ENCODE data around the gene CST5.
"Not testable (repeated sequence)": the region's sequence is repeated elsewhere in the genome, so short reads cannot be mapped to it uniquely, and the experiment has no call there.

CST5 gene

GRCh38 chr20:23867152-23867776 lies 12.3 kb downstream of the CST5 start:
- Histone ChIP-seq H3F3A (ENCODE audit: insufficient read depth, low read length) (no peaks in the 10 kb centered on the region), H3K4me3 (ENCODE audit: low read length) (no peak overlapping the region), H3K79me2 (ENCODE audit: low read length) (no peaks in the 10 kb centered on the region), H3K9me2 (replicated peaks; ENCODE audit: insufficient read depth, low read length) (no peaks in the 10 kb centered on the region), H2AFZ (ENCODE audit: low read length) (no peak overlapping the region), H3K9ac (ENCODE audit: low read length) (no peak overlapping the region), H3K27ac (ENCODE audit: low read length) (no peak overlapping the region), H3K27me3 (replicated peaks; ENCODE audit: insufficient read depth, low read length) (no peaks in the 10 kb centered on the region), H4K20me1 (ENCODE audit: insufficient read depth, low read length) (no peaks in the 10 kb centered on the region), H3K36me3 (replicated peaks; ENCODE audit: insufficient read depth, low read length) (no peaks in the 10 kb centered on the region), H3K4me2 (ENCODE audit: low read depth, low read length) (no peak overlapping the region), H3K9me3 (replicated peaks; ENCODE audit: insufficient read depth, low read length) (no peaks in the 10 kb centered on the region), H3K4me1 (ENCODE audit: low read length) (no peaks in the 10 kb centered on the region)
- DNase-seq = no peak
- no peak for TF ChIP-seq CTCF (IDR thresholded peaks at IDR 0.05; ENCODE audit: low read length)
- no peak for TF ChIP-seq EZH2phosphoT487 (IDR thresholded peaks at IDR 0.05; ENCODE audit: low read length)
- no peak for TF ChIP-seq EZH2 (optimal IDR thresholded peaks at IDR 0.05; ENCODE audit: low read depth, low read length)

GRCh38 chr20:23860771-23861170 lies 18.8 kb downstream of the CST5 start:
- not testable (repeated sequence) for H3K9me3 ChIP-seq (replicated peaks; ENCODE audit: insufficient read depth, low read length); H4K20me1 ChIP-seq (ENCODE audit: insufficient read depth, low read length); DNase-seq

GRCh38 chr20:23857962-23858595 lies 21.5 kb downstream of the CST5 start:
- Histone ChIP-seq H3K4me2 (ENCODE audit: low read depth, low read length) (no peak overlapping the region), H3K4me3 (ENCODE audit: low read length) (no peak overlapping the region), H4K20me1 (ENCODE audit: insufficient read depth, low read length) (no peaks in the 10 kb centered on the region), H3K27ac (ENCODE audit: low read length) (no peak overlapping the region), H3K9me2 (replicated peaks; ENCODE audit: insufficient read depth, low read length) (no peaks in the 10 kb centered on the region), H3K9ac (ENCODE audit: low read length) (no peak overlapping the region), H3K36me3 (replicated peaks; ENCODE audit: insufficient read depth, low read length) (no peaks in the 10 kb centered on the region), H3K4me1 (ENCODE audit: low read length) (no peaks in the 10 kb centered on the region), H3K27me3 (replicated peaks; ENCODE audit: insufficient read depth, low read length) (no peaks in the 10 kb centered on the region), H3F3A (ENCODE audit: insufficient read depth, low read length) (no peaks in the 10 kb centered on the region), H3K9me3 (replicated peaks; ENCODE audit: insufficient read depth, low read length) (no peaks in the 10 kb centered on the region), H2AFZ (ENCODE audit: low read length) (no peak overlapping the region), H3K79me2 (ENCODE audit: low read length) (no peaks in the 10 kb centered on the region)
- no peak for DNase-seq
- TF ChIP-seq EZH2phosphoT487 (IDR thresholded peaks at IDR 0.05; ENCODE audit: low read length) (no peak), CTCF (IDR thresholded peaks at IDR 0.05; ENCODE audit: low read length) (no peak), EZH2 (optimal IDR thresholded peaks at IDR 0.05; ENCODE audit: low read depth, low read length) (no peak)

More at GRCh38 chr20:23860771-23861170, 18.8 kb downstream of the CST5 start:
- H3K27me3 ChIP-seq (replicated peaks; ENCODE audit: insufficient read depth, low read length); H3K36me3 ChIP-seq (replicated peaks; ENCODE audit: insufficient read depth, low read length); H3F3A ChIP-seq (ENCODE audit: insufficient read depth, low read length); H3K27ac ChIP-seq (ENCODE audit: low read length); H2AFZ ChIP-seq (ENCODE audit: low read length); H3K9me2 ChIP-seq (replicated peaks; ENCODE audit: insufficient read depth, low read length); H3K4me2 ChIP-seq (ENCODE audit: low read depth, low read length); H3K4me3 ChIP-seq (ENCODE audit: low read length); H3K4me1 ChIP-seq (ENCODE audit: low read length); H3K79me2 ChIP-seq (ENCODE audit: low read length); H3K9ac ChIP-seq (ENCODE audit: low read length): not testable (repeated sequence)

GRCh38 chr20:23856736-23857135 lies 22.8 kb downstream of the CST5 start:
- Histone ChIP-seq H3K4me3 (ENCODE audit: low read length) (no peak overlapping the region), H3K79me2 (ENCODE audit: low read length) (no peaks in the 10 kb centered on the region), H3K9ac (ENCODE audit: low read length) (no peak overlapping the region), H3F3A (ENCODE audit: insufficient read depth, low read length) (no peaks in the 10 kb centered on the region), H3K4me1 (ENCODE audit: low read length) (no peaks in the 10 kb centered on the region), H3K27me3 (replicated peaks; ENCODE audit: insufficient read depth, low read length) (no peaks in the 10 kb centered on the region), H3K27ac (ENCODE audit: low read length) (no peak overlapping the region), H3K36me3 (replicated peaks; ENCODE audit: insufficient read depth, low read length) (no peaks in the 10 kb centered on the region), H3K4me2 (ENCODE audit: low read depth, low read length) (no peak overlapping the region), H4K20me1 (ENCODE audit: insufficient read depth, low read length) (no peaks in the 10 kb centered on the region), H3K9me2 (replicated peaks; ENCODE audit: insufficient read depth, low read length) (no peaks in the 10 kb centered on the region), H2AFZ (ENCODE audit: low read length) (no peak overlapping the region), H3K9me3 (replicated peaks; ENCODE audit: insufficient read depth, low read length) (no peaks in the 10 kb centered on the region)
- TF ChIP-seq EZH2 (optimal IDR thresholded peaks at IDR 0.05; ENCODE audit: low read depth, low read length) = no peak
- DNase-seq = no peak
